ENCODE results near the gene ARL16.
A peak's percentile ranks its signal among the peaks of the same experiment; 100 is the strongest.

- TF ChIP-seq CTCF (IDR thresholded peaks at IDR 0.05): no peak
- TF ChIP-seq POLR2A (IDR thresholded peaks at IDR 0.05): peak; percentile 30
These were observed 27.1 kb upstream of the ARL16 start for GRCh38 chr17:81710514-81711308.

Measured in right lobe of liver (tissue), 4 donors.